Measurements from ENCODE around the gene GTF2A1. TPM values are rescaled to one million over a fixed set of nuclear protein-coding genes. Genes with fewer than 3 reads are reported as not detected.

Gene GTF2A1
- total RNA-seq, 3 donors from 2014 or later, result 27.5 to 33.3 (median 29.7) TPM

DNA sequence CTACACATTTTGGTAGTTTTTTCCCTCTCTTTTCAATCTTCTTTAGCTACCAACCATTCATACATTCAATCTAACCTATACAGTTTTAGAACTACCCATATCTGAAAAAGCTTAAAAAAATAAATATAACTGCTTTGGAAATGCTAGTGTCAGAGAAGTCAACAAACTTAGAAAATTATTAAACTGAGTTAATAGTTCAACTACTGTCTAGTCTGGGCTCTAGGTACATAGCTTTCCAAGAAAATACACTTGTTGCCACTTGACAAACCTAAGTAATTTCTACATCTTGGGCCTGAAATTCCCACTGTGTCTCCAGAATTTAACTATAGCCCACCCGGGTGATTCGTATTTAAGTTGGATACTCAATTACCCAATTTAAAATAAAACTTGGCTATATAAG lies 22.1 kb downstream of the GTF2A1 start:
- peaks cover 8% of the 10 kb centered on the region for H3K36me3 ChIP-seq
- intact Hi-C loops (cut with DNase I; ENCODE audit: low total_unique reads), result no loop called here
- H3K27me3 ChIP-seq, result no peaks in the 10 kb centered on the region
- no peaks in the 10 kb centered on the region for H3K9me3 ChIP-seq
- H3K27ac ChIP-seq, result no peak overlapping the region
- H3K4me3 ChIP-seq, result no peak overlapping the region
- TF ChIP-seq POLR2AphosphoS5 (IDR thresholded peaks at IDR 0.05) (no peak), POLR2A (IDR thresholded peaks at IDR 0.05) (no peak)
- TF ChIP-seq, protein P1, sequence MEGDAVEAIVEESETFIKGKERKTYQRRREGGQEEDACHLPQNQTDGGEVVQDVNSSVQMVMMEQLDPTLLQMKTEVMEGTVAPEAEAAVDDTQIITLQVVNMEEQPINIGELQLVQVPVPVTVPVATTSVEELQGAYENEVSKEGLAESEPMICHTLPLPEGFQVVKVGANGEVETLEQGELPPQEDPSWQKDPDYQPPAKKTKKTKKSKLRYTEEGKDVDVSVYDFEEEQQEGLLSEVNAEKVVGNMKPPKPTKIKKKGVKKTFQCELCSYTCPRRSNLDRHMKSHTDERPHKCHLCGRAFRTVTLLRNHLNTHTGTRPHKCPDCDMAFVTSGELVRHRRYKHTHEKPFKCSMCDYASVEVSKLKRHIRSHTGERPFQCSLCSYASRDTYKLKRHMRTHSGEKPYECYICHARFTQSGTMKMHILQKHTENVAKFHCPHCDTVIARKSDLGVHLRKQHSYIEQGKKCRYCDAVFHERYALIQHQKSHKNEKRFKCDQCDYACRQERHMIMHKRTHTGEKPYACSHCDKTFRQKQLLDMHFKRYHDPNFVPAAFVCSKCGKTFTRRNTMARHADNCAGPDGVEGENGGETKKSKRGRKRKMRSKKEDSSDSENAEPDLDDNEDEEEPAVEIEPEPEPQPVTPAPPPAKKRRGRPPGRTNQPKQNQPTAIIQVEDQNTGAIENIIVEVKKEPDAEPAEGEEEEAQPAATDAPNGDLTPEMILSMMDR (IDR thresholded peaks at IDR 0.05), result no peak
- DNase-seq (ENCODE audit: low spot score in 2 of 2), result no peak
- H3K4me1 ChIP-seq, result no peaks in the 10 kb centered on the region

DNA sequence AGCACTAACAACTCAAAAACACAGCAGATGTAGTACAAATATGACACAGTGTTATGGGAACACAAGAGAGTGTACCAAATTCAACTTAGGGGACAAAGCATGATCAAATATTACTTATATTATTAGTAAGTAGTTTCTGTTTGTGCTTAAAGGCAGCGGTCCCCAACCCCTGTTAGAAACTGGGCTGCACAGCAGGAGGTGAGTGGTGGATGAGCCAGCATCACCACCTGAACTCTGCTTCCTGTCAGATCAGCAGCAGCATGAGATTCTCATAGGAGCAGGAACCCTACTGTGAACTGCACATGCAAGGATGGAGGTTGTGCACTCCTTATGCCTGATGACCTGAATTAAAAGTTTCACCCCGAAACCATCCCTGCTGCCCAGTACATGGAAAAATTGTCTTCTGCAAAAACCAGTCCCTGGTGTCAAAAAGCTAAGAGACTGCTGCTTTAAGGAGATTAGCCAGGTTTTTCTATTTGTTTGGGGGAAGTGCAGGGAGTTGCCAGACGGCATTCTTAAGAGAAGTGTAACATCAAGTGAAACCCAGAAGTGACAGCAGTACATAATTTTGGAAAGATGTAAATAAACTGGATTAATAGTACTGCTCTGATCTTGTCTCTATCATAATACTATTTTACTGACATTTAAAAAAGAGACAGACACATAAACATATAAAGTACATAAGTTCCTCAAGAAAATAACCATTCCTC lies 26.7 kb downstream of the GTF2A1 start:
- H3K27me3 ChIP-seq, result no peaks in the 10 kb centered on the region
- TF ChIP-seq POLR2A (IDR thresholded peaks at IDR 0.05) (no peak), POLR2AphosphoS5 (IDR thresholded peaks at IDR 0.05) (no peak)
- TF ChIP-seq, protein P1 (IDR thresholded peaks at IDR 0.05), result no peak
- intact Hi-C loops (cut with DNase I; ENCODE audit: low total_unique reads), result no loop called here
- peaks cover 15% of the 10 kb centered on the region for H3K36me3 ChIP-seq
- H3K9me3 ChIP-seq, result no peaks in the 10 kb centered on the region
- no peak for DNase-seq (ENCODE audit: low spot score in 2 of 2)
- H3K4me3 ChIP-seq, result no peak overlapping the region
- H3K4me1 ChIP-seq, result no peaks in the 10 kb centered on the region
- no peak overlapping the region for H3K27ac ChIP-seq

DNA sequence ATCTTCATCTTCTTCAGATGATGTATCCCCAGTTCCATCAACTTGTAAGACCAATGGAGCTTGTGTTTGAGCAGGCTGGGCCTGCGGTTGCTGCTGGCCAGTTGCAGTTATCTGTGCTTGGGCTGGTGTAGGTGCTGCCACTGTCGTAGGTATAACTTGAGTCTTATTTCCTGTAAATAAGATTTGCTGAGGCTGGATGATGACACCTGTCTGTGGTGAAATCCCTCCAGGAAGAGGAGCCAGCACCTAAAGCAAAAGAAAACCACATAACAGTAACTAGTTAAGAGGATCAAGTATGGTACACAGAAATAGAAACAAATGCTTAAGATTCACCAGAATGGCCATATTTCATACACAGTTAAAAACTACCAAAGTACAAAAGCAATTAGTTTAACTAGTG lies 28.2 kb downstream of the GTF2A1 start:
- no peak for TF ChIP-seq POLR2A (IDR thresholded peaks at IDR 0.05)
- TF ChIP-seq, protein P1 (IDR thresholded peaks at IDR 0.05), result no peak
- no peak for TF ChIP-seq POLR2AphosphoS5 (IDR thresholded peaks at IDR 0.05)
- Histone ChIP-seq H3K9me3 (no peaks in the 10 kb centered on the region), H3K36me3 (peaks cover 15% of the 10 kb centered on the region), H3K27ac (no peak overlapping the region), H3K4me3 (no peak overlapping the region), H3K4me1 (no peaks in the 10 kb centered on the region), H3K27me3 (no peaks in the 10 kb centered on the region)
- intact Hi-C loops (cut with DNase I; ENCODE audit: low total_unique reads), result no loop called here
- no peak for DNase-seq (ENCODE audit: low spot score in 2 of 2)

DNA sequence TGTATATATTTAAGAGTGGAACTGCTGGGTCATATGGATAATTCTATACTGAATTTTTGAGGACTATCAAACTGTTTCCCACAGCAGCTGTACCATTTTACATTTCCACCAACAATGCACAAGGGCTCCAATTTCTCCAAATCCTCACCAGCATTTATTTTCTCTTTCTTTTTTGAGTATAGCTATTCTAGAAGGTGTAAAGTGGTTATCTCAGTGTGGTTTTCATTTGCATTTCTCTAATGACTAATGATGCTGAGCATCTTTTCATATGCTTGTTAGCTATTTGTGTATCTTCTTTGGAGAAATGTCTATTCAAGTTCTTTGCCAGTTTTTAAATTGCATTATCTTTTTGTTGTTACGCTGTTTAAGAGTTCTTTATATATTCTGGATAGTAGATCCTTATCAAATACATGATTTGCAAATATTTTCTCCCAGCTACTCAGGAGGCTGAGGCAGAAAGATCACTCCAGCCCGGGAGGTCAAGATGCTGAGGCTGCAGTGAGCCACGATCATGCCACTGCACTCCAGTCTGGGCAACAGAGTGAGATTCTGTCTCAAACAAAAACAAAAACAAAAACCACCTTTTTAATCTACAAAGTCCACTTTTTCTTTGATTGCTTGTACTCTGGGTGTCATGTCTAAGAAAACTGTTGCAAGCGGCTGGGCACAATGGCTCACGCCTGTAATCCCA lies 32.8 kb downstream of the GTF2A1 start:
- H3K27me3 ChIP-seq, result no peaks in the 10 kb centered on the region
- H3K27ac ChIP-seq, result no peak overlapping the region
- H3K9me3 ChIP-seq, result no peaks in the 10 kb centered on the region
- intact Hi-C loops (cut with DNase I; ENCODE audit: low total_unique reads), result no loop called here
- H3K4me1 ChIP-seq, result no peaks in the 10 kb centered on the region
- peaks cover 7% of the 10 kb centered on the region for H3K36me3 ChIP-seq
- no peak for TF ChIP-seq POLR2AphosphoS5 (IDR thresholded peaks at IDR 0.05)
- no peak for TF ChIP-seq POLR2A (IDR thresholded peaks at IDR 0.05)
- TF ChIP-seq, protein P1 (IDR thresholded peaks at IDR 0.05), result no peak
- H3K4me3 ChIP-seq, result no peak overlapping the region
- no peak for DNase-seq (ENCODE audit: low spot score in 2 of 2)

DNA sequence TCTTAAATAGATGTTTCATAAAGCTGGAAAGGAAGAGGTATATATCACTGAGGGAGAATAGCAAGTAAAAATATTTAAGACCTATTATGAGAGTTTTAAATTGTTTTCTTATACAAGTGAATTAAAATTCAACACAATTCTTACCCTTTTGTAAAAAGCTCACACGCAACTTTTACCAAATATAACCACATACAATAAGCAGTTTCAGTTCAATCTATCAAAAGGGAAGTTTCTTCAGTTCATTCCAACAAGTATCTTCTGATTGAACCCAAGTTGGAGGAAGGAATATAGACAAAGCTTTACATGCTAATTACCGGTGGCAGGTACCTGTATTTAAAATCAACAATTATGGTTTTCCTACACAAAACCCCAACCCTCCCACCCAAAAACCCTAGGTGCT lies 41.1 kb downstream of the GTF2A1 start:
- no peak overlapping the region for H3K4me3 ChIP-seq
- H3K4me1 ChIP-seq, result no peaks in the 10 kb centered on the region
- H3K36me3 ChIP-seq, result no peaks in the 10 kb centered on the region
- no peak for DNase-seq (ENCODE audit: low spot score in 2 of 2)
- intact Hi-C loops (cut with DNase I; ENCODE audit: low total_unique reads), result no loop called here
- no peaks in the 10 kb centered on the region for H3K27me3 ChIP-seq
- TF ChIP-seq POLR2A (IDR thresholded peaks at IDR 0.05) (no peak), POLR2AphosphoS5 (IDR thresholded peaks at IDR 0.05) (no peak)
- TF ChIP-seq, protein P1 (IDR thresholded peaks at IDR 0.05), result no peak
- H3K9me3 ChIP-seq, result no peaks in the 10 kb centered on the region
- no peak overlapping the region for H3K27ac ChIP-seq
